ENCODE results near the gene SCN9A.

- TF ChIP-seq CTCF (conservative IDR thresholded peaks at IDR 0.05 in 1 of 2, IDR thresholded peaks at IDR 0.05 in 1 of 2; ENCODE audit: low read depth in 1 of 2, low read length in 2 of 2): no peak
- no peak for TF ChIP-seq EZH2 (IDR thresholded peaks at IDR 0.05; ENCODE audit: low read length, missing control alignments)
Observed at GRCh38 chr2:166350525-166350924, 25.2 kb downstream of the SCN9A start.

Data from fibroblast of lung (primary cell).